Tibial nerve (tissue), 4 donors: Measurements from ENCODE around the gene SYT11.
"Not testable (repeated sequence)": the region's sequence is repeated elsewhere in the genome, so short reads cannot be mapped to it uniquely, and the experiment has no call there.

Source experiments
- CTCF ChIP-seq, 5 experiments: fragments of 200-600 bp in 3 of 5; fragments of 450-650 bp in 2 of 5; sonication (generic) in 3 of 5; IDR thresholded peaks; one replicate each; pipeline ENCODE4 v1.5.1; 2016 to 2019; ENCODE audit warnings: antibody characterized with exemption in 5 of 5, mild to moderate bottlenecking in 3 of 5, moderate library complexity in 2 of 5
- EP300 ChIP-seq, 2 donors: sonication (generic); formaldehyde crosslinking; IDR thresholded peaks; one replicate each; pipeline ENCODE4 v1.6.1; 2017; ENCODE audit warnings: antibody characterized with exemption in 2 of 2, mild to moderate bottlenecking in 1 of 2
- POLR2A ChIP-seq, 2 donors: fragments of 450-650 bp; IDR thresholded peaks; one replicate each; pipeline ENCODE4 v1.6.1; 2017; ENCODE audit warnings: antibody characterized with exemption in 2 of 2, mild to moderate bottlenecking in 2 of 2, moderate library complexity in 2 of 2

GRCh38 chr1:155834927-155835399 lies 24.4 kb upstream of the SYT11 start:
- not testable (repeated sequence) for TF ChIP-seq CTCF, POLR2A, EP300 (IDR thresholded peaks at IDR 0.05)
